GM12878 (cell line): ENCODE measurements around the gene LRRC40. TPM values are rescaled to one million over a fixed set of nuclear protein-coding genes. Genes with fewer than 3 reads are reported as not detected.

Experiments used
- ATAC-seq: fragments of 200-7000 bp; cut with Tn5 transposase; 3 replicates; pipeline ENCODE4 v1.9.1; 2020; ENCODE audit warnings: mild to moderate bottlenecking, moderate library complexity
- BruUV-seq: library from RNA; stranded (reverse); fragments of 400-500 nt; replicated peaks from 2 replicates; lab custom pipeline; 2021; lab: Mats Ljungman, UMichigan
- CTCF ChIA-PET: fragments of 300-600 bp; sonication (Branson Sonifier 250); formaldehyde crosslinking; extraction: SDS; loops from one replicate; lab custom pipeline; 2021; ENCODE audit warnings: inconsistent platforms; lab: Yijun Ruan, JAX
- POLR2A ChIA-PET: fragments of 350-600 bp; formaldehyde crosslinking; extraction: SDS; loops from one replicate; lab custom pipeline; 2021; ENCODE audit warnings: inconsistent platforms; lab: Charles Lee
- RAD21 ChIA-PET: fragments of 300-600 bp; sonication (Branson Sonifier 250); formaldehyde crosslinking; loops from one replicate; lab custom pipeline; 2023; ENCODE audit warnings: antibody characterized with exemption; ENCODE audit not compliant: unreplicated experiment; lab: Charles Lee
- SMC1A ChIA-PET: fragments of 300-600 bp; sonication (Branson Sonifier 250); formaldehyde crosslinking; loops from one replicate; lab custom pipeline; 2023; ENCODE audit not compliant: unreplicated experiment, uncharacterized antibody; lab: Charles Lee
- DNase-seq: peaks from one replicate; pipeline ENCODE4 v3.0.0-alpha.2; 2011; ENCODE audit warnings: low read depth, low spot score
- FAIRE-seq: peaks from 3 replicates; lab custom pipeline; 2011; peaks lifted over from hg19 to GRCh38; lab: Jason Lieb, UNC
- H2AFZ ChIP-seq: 2 replicates; pipeline ENCODE4 v1.6.0; 2011; ENCODE audit warnings: low read depth, low read length, control low read depth; ENCODE audit not compliant: control insufficient read depth
- H3K27ac ChIP-seq: 2 replicates; pipeline ENCODE4 v1.5.1; 2011; ENCODE audit warnings: control low read depth; ENCODE audit not compliant: control insufficient read depth, insufficient read depth
- H3K27me3 ChIP-seq, 2 experiments: replicated peaks in 1 of 2; 2 replicates each; pipeline versions ENCODE4 v1.6.0 to v1.6.1; 2011; ENCODE audit warnings: low read length in 1 of 2; ENCODE audit not compliant: control insufficient read depth in 2 of 2, insufficient read depth in 2 of 2
- H3K36me3 ChIP-seq, 2 experiments: 2 replicates each; pipeline ENCODE4 v1.5.1; 2011; ENCODE audit warnings: low read length in 1 of 2; ENCODE audit not compliant: control insufficient read depth in 2 of 2, insufficient read depth in 2 of 2
- H3K4me1 ChIP-seq: 2 replicates; pipeline ENCODE4 v1.6.1; 2011; ENCODE audit warnings: mild to moderate bottlenecking, low read length, moderate library complexity, mixed read lengths; ENCODE audit not compliant: control insufficient read depth, insufficient read depth
- H3K4me2 ChIP-seq: 2 replicates; pipeline ENCODE4 v1.6.0; 2011; ENCODE audit warnings: control low read depth; ENCODE audit not compliant: control insufficient read depth, insufficient read depth
- H3K4me3 ChIP-seq: fragments of 200-600 bp; sonication (generic); 2 replicates; pipeline ENCODE4 v1.5.1; 2016
- H3K79me2 ChIP-seq: 2 replicates; pipeline ENCODE4 v1.6.0; 2011; ENCODE audit warnings: low read length; ENCODE audit not compliant: control insufficient read depth, insufficient read depth
- H3K9ac ChIP-seq: 2 replicates; pipeline ENCODE4 v1.8.0; 2011; ENCODE audit warnings: low read length, control low read depth, mixed read lengths; ENCODE audit not compliant: control insufficient read depth, insufficient read depth
- H3K9me3 ChIP-seq: replicated peaks from 3 replicates; pipeline ENCODE4 v1.5.1; 2011; ENCODE audit warnings: mild to moderate bottlenecking, low read length; ENCODE audit not compliant: control insufficient read depth, insufficient read depth
- H4K20me1 ChIP-seq: 2 replicates; pipeline ENCODE4 v1.6.0; 2011; ENCODE audit not compliant: control insufficient read depth, insufficient read depth
- CBFB ChIP-seq: IDR thresholded peaks from 2 replicates; pipeline ENCODE4 v1.6.1; 2016; ENCODE audit warnings: antibody characterized with exemption, low read depth
- EZH2 ChIP-seq: IDR thresholded peaks from 2 replicates; pipeline ENCODE4 v1.6.1; 2012; ENCODE audit warnings: low read depth, mild to moderate bottlenecking, control low read depth, inconsistent platforms, low read length, borderline replicate concordance; ENCODE audit not compliant: control insufficient read depth
- MEF2A ChIP-seq: IDR thresholded peaks from 2 replicates; pipeline ENCODE4 v1.6.1; 2011; ENCODE audit warnings: low read depth, mild to moderate bottlenecking, low read length, moderate library complexity; ENCODE audit not compliant: insufficient read depth
- PAX8 ChIP-seq: fragments of 450-650 bp; IDR thresholded peaks from 2 replicates; pipeline ENCODE4 v1.6.1; 2017; ENCODE audit warnings: mild to moderate bottlenecking, moderate library complexity
- RCOR1 ChIP-seq: conservative IDR thresholded peaks from 2 replicates; pipeline ENCODE4 v1.6.1; 2012; ENCODE audit warnings: low read depth, low read length, improper control_type of control experiment
- SMAD1 ChIP-seq: fragments of 450-650 bp; IDR thresholded peaks from 2 replicates; pipeline ENCODE4 v1.6.1; 2018; ENCODE audit warnings: mild to moderate bottlenecking, low read depth; ENCODE audit not compliant: partially characterized antibody
- STAT3 ChIP-seq: IDR thresholded peaks from 2 replicates; pipeline ENCODE4 v1.6.1; 2011; ENCODE audit warnings: low read depth, low read length, improper control_type of control experiment
- ZBTB33 ChIP-seq: fragments of 450-650 bp; IDR thresholded peaks from 2 replicates; pipeline ENCODE4 v1.6.1; 2017; ENCODE audit warnings: mild to moderate bottlenecking
- ZNF592 ChIP-seq: fragments of 450-650 bp; IDR thresholded peaks from 2 replicates; pipeline ENCODE4 v1.6.1; 2017; ENCODE audit warnings: mild to moderate bottlenecking, moderate library complexity
- WGBS: methylation state at CpG from one replicate; pipeline ENCODE4 v1.1.6; 2016; ENCODE audit warnings: low lambda C conversion rate; ENCODE audit not compliant: insufficient replicate concordance, insufficient coverage; ENCODE audit errors: missing lambda C conversion rate; 5-methylcytosine and 5-hydroxymethylcytosine counted together
- in situ Hi-C: fragments of 300-500 bp; cut with MboI; formaldehyde crosslinking; loops from 9 replicates; pipeline ENCODE4 v1.14.3; 2018; ENCODE audit warnings: mixed read lengths
- intact Hi-C: fragments of 100-400 bp; cut with micrococcal nuclease; formaldehyde crosslinking; loops from one replicate; pipeline ENCODE4 v1.14.2; 2022; ENCODE audit not compliant: unreplicated experiment
- polyA plus RNA-seq, 11 experiments: library from polyadenylated mRNA; depleted of rRNA in 4 of 11; unstranded in 6 of 11; stranded (reverse) in 5 of 11; fragments of >200 nt; fragmentation: Nextera tagmentation in 4 of 11; fragmentation: Illumina TruSeq in 1 of 11; extraction: Ambion mirVana in 4 of 11; extraction: Trizol in 1 of 11; gene quantifications; 1 replicate in 1 of 11; 2 replicates in 10 of 11; pipeline versions ENCODE4 v1.2.1 to v1.2.3, GENCODE V29; 2011 to 2016; ENCODE audit warnings: inconsistent platforms in 2 of 11, missing spikeins in 2 of 11, low read depth in 1 of 11
- total RNA-seq, 4 experiments: library from RNA; depleted of rRNA in 3 of 4; stranded (reverse); fragments of >200 nt in 3 of 4; fragmentation: Illumina TruSeq in 1 of 4; extraction: Trizol in 1 of 4; gene quantifications; 2 replicates each; pipeline versions ENCODE4 v1.2.1 to v1.2.3, GENCODE V29; 2013 to 2021
- TF ChIP-seq, protein P1 (sequence below): fragments of 150-350 bp; IDR thresholded peaks from 2 replicates; pipeline ENCODE4 v1.6.1; 2014; ENCODE audit warnings: mild to moderate bottlenecking, low read depth, low read length
- TF ChIP-seq, protein P2 (sequence below): fragments of 450-650 bp; IDR thresholded peaks from 2 replicates; pipeline ENCODE4 v1.6.1; 2017; ENCODE audit warnings: mild to moderate bottlenecking, moderate library complexity
- TF ChIP-seq, protein P3 (sequence below): fragments of 450-650 bp; IDR thresholded peaks from 2 replicates; pipeline ENCODE4 v1.6.1; 2014; ENCODE audit warnings: mild to moderate bottlenecking

Gene LRRC40
- total and polyA plus RNA-seq, 10 of the 15 experiments (the other 5 are each of a cell fraction or from before 2014, with no cell fraction given) = 19.5 to 44.3 (median 30.9) TPM

- no peak for ATAC-seq
- TF ChIP-seq RCOR1 (no peak), STAT3 (no peak), PAX8 (no peak), CBFB (no peak), EZH2 (no peak), MEF2A (no peak), ZBTB33 (no peak), SMAD1 (no peak), ZNF592 (no peak)
- TF ChIP-seq, protein P1, sequence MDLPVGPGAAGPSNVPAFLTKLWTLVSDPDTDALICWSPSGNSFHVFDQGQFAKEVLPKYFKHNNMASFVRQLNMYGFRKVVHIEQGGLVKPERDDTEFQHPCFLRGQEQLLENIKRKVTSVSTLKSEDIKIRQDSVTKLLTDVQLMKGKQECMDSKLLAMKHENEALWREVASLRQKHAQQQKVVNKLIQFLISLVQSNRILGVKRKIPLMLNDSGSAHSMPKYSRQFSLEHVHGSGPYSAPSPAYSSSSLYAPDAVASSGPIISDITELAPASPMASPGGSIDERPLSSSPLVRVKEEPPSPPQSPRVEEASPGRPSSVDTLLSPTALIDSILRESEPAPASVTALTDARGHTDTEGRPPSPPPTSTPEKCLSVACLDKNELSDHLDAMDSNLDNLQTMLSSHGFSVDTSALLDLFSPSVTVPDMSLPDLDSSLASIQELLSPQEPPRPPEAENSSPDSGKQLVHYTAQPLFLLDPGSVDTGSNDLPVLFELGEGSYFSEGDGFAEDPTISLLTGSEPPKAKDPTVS = no peak
- TF ChIP-seq, protein P2, sequence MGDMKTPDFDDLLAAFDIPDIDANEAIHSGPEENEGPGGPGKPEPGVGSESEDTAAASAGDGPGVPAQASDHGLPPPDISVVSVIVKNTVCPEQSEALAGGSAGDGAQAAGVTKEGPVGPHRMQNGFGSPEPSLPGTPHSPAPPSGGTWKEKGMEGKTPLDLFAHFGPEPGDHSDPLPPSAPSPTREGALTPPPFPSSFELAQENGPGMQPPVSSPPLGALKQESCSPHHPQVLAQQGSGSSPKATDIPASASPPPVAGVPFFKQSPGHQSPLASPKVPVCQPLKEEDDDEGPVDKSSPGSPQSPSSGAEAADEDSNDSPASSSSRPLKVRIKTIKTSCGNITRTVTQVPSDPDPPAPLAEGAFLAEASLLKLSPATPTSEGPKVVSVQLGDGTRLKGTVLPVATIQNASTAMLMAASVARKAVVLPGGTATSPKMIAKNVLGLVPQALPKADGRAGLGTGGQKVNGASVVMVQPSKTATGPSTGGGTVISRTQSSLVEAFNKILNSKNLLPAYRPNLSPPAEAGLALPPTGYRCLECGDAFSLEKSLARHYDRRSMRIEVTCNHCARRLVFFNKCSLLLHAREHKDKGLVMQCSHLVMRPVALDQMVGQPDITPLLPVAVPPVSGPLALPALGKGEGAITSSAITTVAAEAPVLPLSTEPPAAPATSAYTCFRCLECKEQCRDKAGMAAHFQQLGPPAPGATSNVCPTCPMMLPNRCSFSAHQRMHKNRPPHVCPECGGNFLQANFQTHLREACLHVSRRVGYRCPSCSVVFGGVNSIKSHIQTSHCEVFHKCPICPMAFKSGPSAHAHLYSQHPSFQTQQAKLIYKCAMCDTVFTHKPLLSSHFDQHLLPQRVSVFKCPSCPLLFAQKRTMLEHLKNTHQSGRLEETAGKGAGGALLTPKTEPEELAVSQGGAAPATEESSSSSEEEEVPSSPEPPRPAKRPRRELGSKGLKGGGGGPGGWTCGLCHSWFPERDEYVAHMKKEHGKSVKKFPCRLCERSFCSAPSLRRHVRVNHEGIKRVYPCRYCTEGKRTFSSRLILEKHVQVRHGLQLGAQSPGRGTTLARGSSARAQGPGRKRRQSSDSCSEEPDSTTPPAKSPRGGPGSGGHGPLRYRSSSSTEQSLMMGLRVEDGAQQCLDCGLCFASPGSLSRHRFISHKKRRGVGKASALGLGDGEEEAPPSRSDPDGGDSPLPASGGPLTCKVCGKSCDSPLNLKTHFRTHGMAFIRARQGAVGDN = no peak
- TF ChIP-seq, protein P3, sequence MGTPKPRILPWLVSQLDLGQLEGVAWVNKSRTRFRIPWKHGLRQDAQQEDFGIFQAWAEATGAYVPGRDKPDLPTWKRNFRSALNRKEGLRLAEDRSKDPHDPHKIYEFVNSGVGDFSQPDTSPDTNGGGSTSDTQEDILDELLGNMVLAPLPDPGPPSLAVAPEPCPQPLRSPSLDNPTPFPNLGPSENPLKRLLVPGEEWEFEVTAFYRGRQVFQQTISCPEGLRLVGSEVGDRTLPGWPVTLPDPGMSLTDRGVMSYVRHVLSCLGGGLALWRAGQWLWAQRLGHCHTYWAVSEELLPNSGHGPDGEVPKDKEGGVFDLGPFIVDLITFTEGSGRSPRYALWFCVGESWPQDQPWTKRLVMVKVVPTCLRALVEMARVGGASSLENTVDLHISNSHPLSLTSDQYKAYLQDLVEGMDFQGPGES = no peak
Observed at GRCh38 chr1:70171512-70171911, 33.9 kb downstream of the LRRC40 start.

More at GRCh38 chr1:70171512-70171911, 33.9 kb downstream of the LRRC40 start:
- ChIA-PET CTCF (no interaction called here), POLR2A (no interaction called here), RAD21 (no interaction called here), SMC1A (no interaction called here)
- Histone ChIP-seq H3K36me3 (peaks cover 0 to 1% of the 10 kb centered on the region in 2 experiments; a peak in 1 of 4 replicates), H2AFZ (no peak overlapping the region), H3K4me3 (no peak overlapping the region), H4K20me1 (no peaks in the 10 kb centered on the region), H3K79me2 (no peaks in the 10 kb centered on the region), H3K9me3 (no peaks in the 10 kb centered on the region), H3K27me3 (no peaks in the 10 kb centered on the region), H3K4me2 (no peak overlapping the region), H3K4me1 (no peaks in the 10 kb centered on the region), H3K27ac (no peak overlapping the region), H3K9ac (no peak overlapping the region)
- WGBS = 46% methylated on average over 1 of the region's 1 CpG
- in situ Hi-C loops = no loop called here
- intact Hi-C loops = no loop called here
- FAIRE-seq (no peak), DNase-seq (no peak)
- BruUV-seq = no TSS peak
